HG02840 (cell line): ENCODE data around the gene ARHGAP42.
"Not testable (repeated sequence)": the region's sequence is repeated elsewhere in the genome, so short reads cannot be mapped to it uniquely, and the experiment has no call there.

Experiments
- ATAC-seq: cut with Tn5 transposase; IDR thresholded peaks from one replicate; pipeline ENCODE4 v1.9.1; 2021; ENCODE audit warnings: mild to moderate bottlenecking, moderate library complexity, moderate number of reproducible peaks; ENCODE audit not compliant: unreplicated experiment, low FRiP score

The ARHGAP42 gene

GRCh38 chr11:100999756-101000155 is 312.7 kb downstream of the ARHGAP42 start:
- no peak for ATAC-seq

- no peak for ATAC-seq
Observed at GRCh38 chr11:101003468-101003867, 316.4 kb downstream of the ARHGAP42 start.

- no peak for ATAC-seq
Observed at GRCh38 chr11:101008961-101009689, 322.0 kb downstream of the ARHGAP42 start.

- no peak for ATAC-seq
Observed at GRCh38 chr11:101009690-101010055, 322.6 kb downstream of the ARHGAP42 start.

- no peak for ATAC-seq
Observed at GRCh38 chr11:101010899-101011298, 323.8 kb downstream of the ARHGAP42 start.

GRCh38 chr11:101011881-101012280 is 324.8 kb downstream of the ARHGAP42 start:
- no peak for ATAC-seq

DNA sequence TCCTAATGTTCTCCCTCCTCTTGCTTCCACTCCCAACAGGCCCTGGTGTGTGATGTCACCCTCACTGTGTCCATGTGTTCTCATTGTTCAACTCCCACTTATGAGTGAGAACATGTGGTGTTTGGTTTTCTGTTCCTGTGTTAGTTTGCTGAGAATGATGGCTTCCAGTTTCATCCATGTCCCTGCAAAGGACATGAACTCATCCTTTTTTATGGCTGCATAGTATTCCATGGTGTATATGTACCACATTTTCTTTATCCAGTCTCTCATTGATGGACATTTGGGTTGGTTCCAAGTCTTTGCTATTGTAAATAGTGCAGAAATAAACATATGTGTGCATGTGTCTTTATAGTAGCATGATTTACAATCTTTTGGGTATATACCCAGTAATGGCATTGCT is 326.6 kb downstream of the ARHGAP42 start:
- ATAC-seq: not testable (repeated sequence)

DNA sequence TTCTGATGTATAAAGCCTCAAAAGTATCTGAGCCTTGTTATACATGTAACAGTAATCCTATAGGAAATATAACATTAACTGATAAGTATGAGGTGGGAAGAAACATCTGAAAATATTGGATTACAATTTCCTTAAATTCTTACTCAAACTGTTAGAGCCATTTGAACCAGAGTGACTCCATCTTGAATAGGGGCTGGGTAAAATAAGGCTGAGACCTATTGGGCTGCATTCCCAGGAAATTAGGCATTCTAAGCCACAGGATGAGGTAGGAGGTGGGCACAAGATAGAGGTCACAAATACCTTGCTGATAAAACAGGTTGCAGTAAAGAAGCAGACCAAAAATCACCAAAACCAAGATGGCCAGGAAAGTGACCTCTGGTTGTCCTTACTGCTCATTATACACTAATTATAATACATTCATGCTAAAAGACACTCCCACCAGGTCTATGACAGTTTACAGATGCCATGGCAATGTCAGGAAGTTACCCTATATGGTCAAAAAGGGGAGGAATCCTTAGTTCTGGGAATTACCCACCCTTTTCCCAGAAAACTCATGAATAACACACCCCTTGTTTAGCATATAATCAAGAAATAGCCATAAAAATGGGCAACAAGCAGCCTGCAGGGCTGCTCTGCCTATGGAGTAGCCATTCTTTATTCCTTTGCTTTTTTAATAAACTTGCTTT is 327.7 kb downstream of the ARHGAP42 start:
- no peak for ATAC-seq

DNA sequence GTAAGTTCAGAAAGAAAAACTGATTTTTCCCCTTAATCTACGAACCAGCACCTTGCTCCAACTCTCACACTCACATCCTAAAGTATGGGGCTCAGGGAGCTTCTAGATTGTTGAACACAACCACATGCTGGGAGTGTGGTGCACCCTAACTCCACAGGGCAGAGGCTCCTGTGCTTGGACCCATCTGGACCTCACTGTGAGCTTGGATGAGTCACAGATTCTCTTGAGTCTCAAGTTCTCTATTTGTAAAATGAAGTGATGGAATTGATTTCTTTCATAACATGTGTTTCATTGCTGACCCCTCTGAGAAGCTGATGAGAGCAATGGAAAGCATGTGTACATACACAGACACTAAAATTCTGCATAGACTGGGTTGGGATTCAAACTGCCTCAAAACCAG is 332.8 kb downstream of the ARHGAP42 start:
- no peak for ATAC-seq

GRCh38 chr11:101022256-101022655 is 335.2 kb downstream of the ARHGAP42 start:
- no peak for ATAC-seq

DNA sequence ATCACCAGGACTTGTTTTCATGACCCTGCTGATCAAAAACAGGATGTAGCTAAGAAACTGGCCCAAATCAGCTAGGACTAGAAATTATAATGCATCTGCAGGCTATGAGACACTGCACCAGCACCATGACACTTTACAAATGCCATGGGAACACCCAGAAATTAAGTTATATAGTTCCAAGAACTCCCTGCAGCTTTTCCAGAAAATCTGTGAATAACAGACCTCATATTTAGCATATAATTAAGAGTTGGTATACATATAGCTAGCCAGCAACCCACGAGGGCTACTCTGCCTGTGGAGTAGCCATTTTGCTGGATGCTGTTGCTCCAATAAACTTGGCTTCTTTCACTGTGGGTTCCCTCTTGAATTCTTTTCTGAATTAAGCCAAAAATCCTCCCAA is 341.6 kb downstream of the ARHGAP42 start:
- ATAC-seq: no peak

- no peak for ATAC-seq
Observed at GRCh38 chr11:101030015-101030414, 342.9 kb downstream of the ARHGAP42 start.

DNA sequence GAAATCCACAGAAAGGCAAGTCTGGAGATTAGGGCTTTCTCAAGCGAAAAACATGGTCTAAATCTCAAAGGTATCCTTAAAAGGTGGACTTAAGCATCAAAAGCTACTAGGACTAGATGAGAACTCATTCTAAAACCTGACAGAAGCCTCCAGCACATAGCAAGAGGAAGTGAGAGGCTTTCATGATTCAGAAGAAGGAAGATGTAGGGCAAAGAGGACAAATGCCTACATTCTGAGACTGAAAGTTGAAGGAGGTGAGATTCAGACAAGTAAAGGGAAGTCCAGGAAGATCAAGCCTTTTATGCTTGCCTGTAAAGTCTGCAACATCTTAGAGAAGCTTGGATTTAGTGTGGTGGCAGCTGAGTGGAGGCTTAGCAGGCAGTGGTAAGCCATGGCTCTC is 343.6 kb downstream of the ARHGAP42 start:
- ATAC-seq: no peak

DNA sequence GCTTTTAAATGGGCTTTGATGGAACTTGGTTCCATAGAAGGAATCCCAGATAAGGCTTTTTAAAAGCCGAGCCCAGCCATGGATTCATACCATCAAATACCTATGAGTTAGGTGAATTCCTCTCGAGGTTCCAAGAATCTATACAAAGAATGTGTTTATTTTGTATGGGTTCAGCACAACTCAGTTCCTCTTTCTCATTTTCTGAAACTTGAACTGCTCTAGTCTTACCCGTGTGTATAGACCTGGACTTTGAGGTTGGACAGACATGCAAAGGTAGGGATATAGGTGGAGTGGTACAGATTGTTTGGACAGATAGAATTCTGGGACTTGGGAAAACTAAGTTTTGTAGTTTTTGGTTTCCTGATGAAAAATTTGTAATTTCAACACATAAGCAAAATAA is 344.6 kb downstream of the ARHGAP42 start:
- no peak for ATAC-seq

GRCh38 chr11:101032991-101033390 is 345.9 kb downstream of the ARHGAP42 start:
- no peak for ATAC-seq

DNA sequence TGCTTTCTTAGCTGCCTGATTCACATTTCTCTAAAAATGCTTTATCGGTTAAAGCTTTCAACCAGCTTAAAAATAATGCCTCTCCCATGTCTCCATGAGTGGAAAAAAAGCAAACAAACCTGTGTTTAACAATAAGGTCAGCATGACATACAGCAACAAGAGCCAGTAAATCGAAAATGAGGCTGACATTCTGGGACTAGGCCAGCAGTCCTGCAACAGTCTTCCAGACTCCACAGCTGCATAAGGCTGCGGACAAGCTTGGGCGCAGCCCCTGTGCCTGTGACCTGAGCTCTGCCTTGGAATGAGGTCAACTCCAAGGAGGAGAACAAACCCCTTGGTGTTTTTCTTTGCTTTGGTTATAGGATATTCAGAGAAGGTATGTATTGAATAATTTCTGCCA is 347.0 kb downstream of the ARHGAP42 start:
- no peak for ATAC-seq

- ATAC-seq: no peak
Observed at GRCh38 chr11:101035872-101036271, 348.8 kb downstream of the ARHGAP42 start.
